ENCODE data around the gene NOL8. TPM values are rescaled to one million over a fixed set of nuclear protein-coding genes. Genes with fewer than 3 reads are reported as not detected.

NOL8 gene
- total RNA-seq, 1 donor = 36.5 TPM

- TF ChIP-seq, protein P1, sequence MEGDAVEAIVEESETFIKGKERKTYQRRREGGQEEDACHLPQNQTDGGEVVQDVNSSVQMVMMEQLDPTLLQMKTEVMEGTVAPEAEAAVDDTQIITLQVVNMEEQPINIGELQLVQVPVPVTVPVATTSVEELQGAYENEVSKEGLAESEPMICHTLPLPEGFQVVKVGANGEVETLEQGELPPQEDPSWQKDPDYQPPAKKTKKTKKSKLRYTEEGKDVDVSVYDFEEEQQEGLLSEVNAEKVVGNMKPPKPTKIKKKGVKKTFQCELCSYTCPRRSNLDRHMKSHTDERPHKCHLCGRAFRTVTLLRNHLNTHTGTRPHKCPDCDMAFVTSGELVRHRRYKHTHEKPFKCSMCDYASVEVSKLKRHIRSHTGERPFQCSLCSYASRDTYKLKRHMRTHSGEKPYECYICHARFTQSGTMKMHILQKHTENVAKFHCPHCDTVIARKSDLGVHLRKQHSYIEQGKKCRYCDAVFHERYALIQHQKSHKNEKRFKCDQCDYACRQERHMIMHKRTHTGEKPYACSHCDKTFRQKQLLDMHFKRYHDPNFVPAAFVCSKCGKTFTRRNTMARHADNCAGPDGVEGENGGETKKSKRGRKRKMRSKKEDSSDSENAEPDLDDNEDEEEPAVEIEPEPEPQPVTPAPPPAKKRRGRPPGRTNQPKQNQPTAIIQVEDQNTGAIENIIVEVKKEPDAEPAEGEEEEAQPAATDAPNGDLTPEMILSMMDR (IDR thresholded peaks at IDR 0.05; ENCODE audit: insufficient read depth, low read length) = no peak
- no peak for DNase-seq (ENCODE audit: low read depth)
- no peak overlapping the region for H3K4me3 ChIP-seq (ENCODE audit: low read depth, low read length)
Observed at GRCh38 chr9:92350740-92351133, 25.6 kb upstream of the NOL8 start.

DNA sequence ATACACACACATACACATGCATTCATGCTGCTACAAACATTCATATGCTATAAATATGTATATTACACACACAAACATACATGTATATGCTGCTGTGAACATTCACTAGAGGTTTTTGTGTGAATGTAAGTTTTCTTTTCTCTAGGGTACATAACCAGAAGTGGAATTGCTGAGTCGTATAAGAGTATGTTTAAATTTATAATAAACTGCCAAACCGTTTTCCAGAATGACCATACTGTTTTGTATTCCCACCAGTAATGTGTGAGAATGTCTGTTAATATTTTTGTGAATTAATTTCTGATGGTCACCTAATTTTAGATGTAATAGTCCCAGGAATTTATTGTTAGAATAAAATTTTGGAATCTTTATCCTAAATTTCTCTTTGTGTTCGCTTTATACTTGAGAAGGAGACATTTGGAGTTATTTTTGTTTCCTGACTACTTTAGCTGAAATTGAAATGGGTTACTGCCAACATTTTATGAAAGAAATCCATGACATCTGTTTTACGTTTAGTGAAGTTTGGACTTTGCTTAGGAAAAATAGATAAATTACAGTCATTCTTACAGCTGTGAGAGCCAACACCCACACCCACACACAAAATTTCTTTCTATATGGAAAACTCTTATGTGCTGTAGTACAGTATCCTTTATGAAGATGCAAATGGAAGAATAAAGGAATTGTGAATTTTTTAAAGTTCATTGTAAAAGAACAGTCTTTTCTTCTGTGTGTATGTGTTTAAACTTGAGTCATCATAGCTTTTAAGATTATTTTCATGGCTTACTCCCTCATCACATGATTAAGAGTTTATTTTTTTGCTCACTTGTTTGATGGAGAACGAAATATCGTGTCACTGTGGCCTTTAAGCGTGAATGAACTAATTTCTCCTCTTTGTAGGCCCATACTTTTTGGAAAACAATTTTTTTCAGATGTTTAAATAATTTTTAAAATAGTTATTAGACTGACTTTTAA is 24.9 kb upstream of the NOL8 start:
- DNase-seq (ENCODE audit: low read depth) = peak; percentile 93
- TF ChIP-seq, protein P1 (IDR thresholded peaks at IDR 0.05; ENCODE audit: insufficient read depth, low read length) = no peak
- H3K4me3 ChIP-seq (ENCODE audit: low read depth, low read length) = no peak overlapping the region

- DNase-seq (ENCODE audit: low read depth) = no peak
- TF ChIP-seq, protein P1 (IDR thresholded peaks at IDR 0.05; ENCODE audit: insufficient read depth, low read length) = no peak
- no peak overlapping the region for H3K4me3 ChIP-seq (ENCODE audit: low read depth, low read length)
Observed at GRCh38 chr9:92345582-92345981, 20.4 kb upstream of the NOL8 start.

- peak; percentile 82 for DNase-seq (ENCODE audit: low read depth)
- H3K4me3 ChIP-seq (ENCODE audit: low read depth, low read length) = no peak overlapping the region
- TF ChIP-seq, protein P1 (IDR thresholded peaks at IDR 0.05; ENCODE audit: insufficient read depth, low read length) = peak; percentile 23
Observed at GRCh38 chr9:92342825-92343488, 17.8 kb upstream of the NOL8 start.

- peak; percentile 37 for DNase-seq (ENCODE audit: low read depth)
- TF ChIP-seq, protein P1 (IDR thresholded peaks at IDR 0.05; ENCODE audit: insufficient read depth, low read length) = no peak
- H3K4me3 ChIP-seq (ENCODE audit: low read depth, low read length) = no peak overlapping the region
Observed at GRCh38 chr9:92341578-92341977, 16.4 kb upstream of the NOL8 start.

DNA sequence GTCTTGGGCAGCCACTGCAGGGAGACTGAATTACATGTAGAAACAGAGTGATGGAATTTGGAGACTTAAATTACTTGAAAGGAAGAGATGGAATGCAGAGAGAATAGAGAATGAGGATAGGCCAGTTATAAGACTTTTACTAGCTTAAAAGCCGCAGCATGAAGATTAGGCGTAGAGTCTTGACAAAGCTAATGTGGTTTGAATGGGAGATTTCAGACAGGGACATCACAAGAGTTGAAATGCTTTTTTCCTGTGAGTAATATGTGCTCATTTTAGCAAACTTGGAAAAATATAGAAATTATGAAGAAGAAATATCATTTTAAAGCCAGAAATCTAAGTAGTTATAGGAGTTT is 8.1 kb upstream of the NOL8 start:
- TF ChIP-seq, protein P1 (IDR thresholded peaks at IDR 0.05; ENCODE audit: insufficient read depth, low read length) = no peak
- no peak overlapping the region for H3K4me3 ChIP-seq (ENCODE audit: low read depth, low read length)
- DNase-seq (ENCODE audit: low read depth) = no peak

Data from fibroblast of the aortic adventitia (primary cell).